Activated T-cell treated with anti-CD3 and anti-CD28 coated beads for 24 hours (primary cell): Measurements from ENCODE around the gene IL20.

Experiments
- DNase-seq: peaks from one replicate; pipeline ENCODE4 v3.0.0-alpha.2; 2020; ENCODE audit warnings: low read depth

Gene IL20

GRCh38 chr1:206864939-206865671 lies at the start of gene IL20:
TSS of gene IL20 (plus strand) at chr1:206865623. CDS start at chr1:206865853, 230 bp downstream.
- DNase-seq, result peak; percentile 81

GRCh38 chr1:206816390-206817287 lies 48.8 kb upstream of the IL20 start:
- DNase-seq, result peak; percentile 37

GRCh38 chr1:206821493-206821892 lies 43.9 kb upstream of the IL20 start:
- no peak for DNase-seq

- no peak for DNase-seq
Observed at GRCh38 chr1:206823727-206824126, 41.7 kb upstream of the IL20 start.

- DNase-seq, result no peak
Observed at GRCh38 chr1:206824331-206824730, 41.1 kb upstream of the IL20 start.

- DNase-seq, result no peak
Observed at GRCh38 chr1:206826394-206826793, 39.0 kb upstream of the IL20 start.

- no peak for DNase-seq
Observed at GRCh38 chr1:206828061-206828460, 37.4 kb upstream of the IL20 start.

- DNase-seq, result no peak
Observed at GRCh38 chr1:206828765-206829164, 36.7 kb upstream of the IL20 start.

- no peak for DNase-seq
Observed at GRCh38 chr1:206829282-206829681, 36.1 kb upstream of the IL20 start.

GRCh38 chr1:206829875-206830274 lies 35.5 kb upstream of the IL20 start:
- no peak for DNase-seq

GRCh38 chr1:206831650-206832049 lies 33.8 kb upstream of the IL20 start:
- DNase-seq, result no peak

GRCh38 chr1:206832352-206832880 lies 33.0 kb upstream of the IL20 start:
- DNase-seq, result no peak

GRCh38 chr1:206833106-206833680 lies 32.2 kb upstream of the IL20 start:
- DNase-seq, result no peak

- no peak for DNase-seq
Observed at GRCh38 chr1:206833801-206834200, 31.6 kb upstream of the IL20 start.

- DNase-seq, result no peak
Observed at GRCh38 chr1:206834217-206834616, 31.2 kb upstream of the IL20 start.

GRCh38 chr1:206834711-206835110 lies 30.7 kb upstream of the IL20 start:
- no peak for DNase-seq

GRCh38 chr1:206835186-206835585 lies 30.2 kb upstream of the IL20 start:
- DNase-seq, result no peak

- no peak for DNase-seq
Observed at GRCh38 chr1:206836111-206836510, 29.3 kb upstream of the IL20 start.

- DNase-seq, result no peak
Observed at GRCh38 chr1:206839006-206839560, 26.3 kb upstream of the IL20 start.

- no peak for DNase-seq
Observed at GRCh38 chr1:206839857-206840256, 25.6 kb upstream of the IL20 start.

GRCh38 chr1:206841609-206842323 lies 23.7 kb upstream of the IL20 start:
- no peak for DNase-seq

- no peak for DNase-seq
Observed at GRCh38 chr1:206842854-206843253, 22.6 kb upstream of the IL20 start.
